Peyer's patch (tissue), 4 donors: ENCODE measurements around the gene EIF4EBP2.

Experiments used
- POLR2A ChIP-seq, 2 donors: fragments of 450-650 bp; IDR thresholded peaks; one replicate each; pipeline ENCODE4 v1.5.1; 2017; ENCODE audit warnings: antibody characterized with exemption in 2 of 2, mild to moderate bottlenecking in 2 of 2, moderate library complexity in 2 of 2
- TF ChIP-seq, protein P1 (sequence below), 6 experiments: fragments of 450-650 bp in 4 of 6; fragments of 200-600 bp in 2 of 6; sonication (generic) in 1 of 6; IDR thresholded peaks; one replicate each; pipeline ENCODE4 v1.5.1; 2017 to 2019; ENCODE audit warnings: antibody characterized with exemption in 6 of 6, mild to moderate bottlenecking in 3 of 6, moderate library complexity in 1 of 6

DNA sequence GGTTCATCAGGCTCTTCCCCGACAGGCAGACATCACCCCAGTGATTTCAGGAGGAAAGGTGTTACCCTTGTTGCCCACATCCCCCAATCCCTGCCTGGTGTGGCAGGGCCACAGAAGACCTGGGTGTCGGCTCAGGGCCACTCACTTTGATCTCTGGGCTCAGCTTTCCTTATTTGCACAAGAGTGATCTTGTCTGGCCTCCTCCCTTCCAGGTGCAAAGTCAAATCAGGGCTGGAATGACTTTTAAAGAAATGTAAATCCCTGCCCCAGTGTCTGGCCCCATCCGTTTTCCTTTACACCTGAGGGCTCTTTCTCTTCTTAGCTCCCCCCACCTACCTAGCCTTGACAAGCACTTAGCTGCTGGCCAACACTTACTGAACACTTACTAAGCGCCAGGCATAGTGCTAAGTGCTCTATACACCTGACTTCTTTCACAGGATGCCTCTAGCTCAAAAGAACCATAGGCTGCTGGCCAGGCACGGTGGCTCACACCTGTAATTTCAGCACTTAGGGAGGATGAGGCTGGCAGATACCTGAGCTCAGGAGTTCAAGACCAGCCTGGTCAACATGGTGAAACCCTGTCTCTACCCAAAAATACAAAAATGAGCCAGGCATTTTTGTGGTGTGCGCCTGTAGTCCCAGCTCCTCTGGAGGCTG lies 38.5 kb downstream of the EIF4EBP2 start:
- TF ChIP-seq, protein P1, sequence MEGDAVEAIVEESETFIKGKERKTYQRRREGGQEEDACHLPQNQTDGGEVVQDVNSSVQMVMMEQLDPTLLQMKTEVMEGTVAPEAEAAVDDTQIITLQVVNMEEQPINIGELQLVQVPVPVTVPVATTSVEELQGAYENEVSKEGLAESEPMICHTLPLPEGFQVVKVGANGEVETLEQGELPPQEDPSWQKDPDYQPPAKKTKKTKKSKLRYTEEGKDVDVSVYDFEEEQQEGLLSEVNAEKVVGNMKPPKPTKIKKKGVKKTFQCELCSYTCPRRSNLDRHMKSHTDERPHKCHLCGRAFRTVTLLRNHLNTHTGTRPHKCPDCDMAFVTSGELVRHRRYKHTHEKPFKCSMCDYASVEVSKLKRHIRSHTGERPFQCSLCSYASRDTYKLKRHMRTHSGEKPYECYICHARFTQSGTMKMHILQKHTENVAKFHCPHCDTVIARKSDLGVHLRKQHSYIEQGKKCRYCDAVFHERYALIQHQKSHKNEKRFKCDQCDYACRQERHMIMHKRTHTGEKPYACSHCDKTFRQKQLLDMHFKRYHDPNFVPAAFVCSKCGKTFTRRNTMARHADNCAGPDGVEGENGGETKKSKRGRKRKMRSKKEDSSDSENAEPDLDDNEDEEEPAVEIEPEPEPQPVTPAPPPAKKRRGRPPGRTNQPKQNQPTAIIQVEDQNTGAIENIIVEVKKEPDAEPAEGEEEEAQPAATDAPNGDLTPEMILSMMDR (IDR thresholded peaks at IDR 0.05), result no peak
- TF ChIP-seq POLR2A (IDR thresholded peaks at IDR 0.05), result no peak
